Thymus (tissue), 14 donors: ENCODE results near the gene ATXN7. TPM values are rescaled to one million over a fixed set of nuclear protein-coding genes. Genes with fewer than 3 reads are reported as not detected.
A peak's percentile ranks its signal among the peaks of the same experiment; 100 is the strongest.

Experiments
- DNase-seq, 9 donors: peaks; one replicate each; pipeline ENCODE4 v3.0.0-alpha.2; 2013; ENCODE audit warnings: low spot score in 9 of 9, low read depth in 6 of 9, missing footprints in 1 of 9
- H3K27ac ChIP-seq, 2 donors: one replicate each; pipeline ENCODE4 v1.5.1; 2013; ENCODE audit warnings: control low read depth in 1 of 2, low read depth in 1 of 2, low read length in 1 of 2, mild to moderate bottlenecking in 1 of 2, moderate library complexity in 1 of 2
- H3K27me3 ChIP-seq, 2 donors: one replicate each; pipeline ENCODE4 v1.5.1; 2013; ENCODE audit warnings: low read length in 1 of 2; ENCODE audit not compliant: control insufficient read depth in 2 of 2, insufficient read depth in 1 of 2
- H3K36me3 ChIP-seq, 2 donors: one replicate each; pipeline ENCODE4 v1.5.1; 2013; ENCODE audit warnings: low read length in 1 of 2, mild to moderate bottlenecking in 1 of 2, moderate library complexity in 1 of 2; ENCODE audit not compliant: control insufficient read depth in 2 of 2, insufficient read depth in 2 of 2
- H3K4me1 ChIP-seq, 2 donors: one replicate each; pipeline ENCODE4 v1.5.1; 2013; ENCODE audit warnings: low read length in 2 of 2; ENCODE audit not compliant: control insufficient read depth in 2 of 2, insufficient read depth in 2 of 2
- H3K4me3 ChIP-seq, 2 donors: one replicate each; pipeline ENCODE4 v1.5.1; 2013; ENCODE audit warnings: low read length in 2 of 2, control low read depth in 1 of 2, mild to moderate bottlenecking in 1 of 2
- H3K9me3 ChIP-seq, 2 donors: one replicate each; pipeline ENCODE4 v1.5.1; 2013; ENCODE audit warnings: low read length in 1 of 2, mild to moderate bottlenecking in 1 of 2; ENCODE audit not compliant: control insufficient read depth in 2 of 2, insufficient read depth in 1 of 2
- WGBS: extraction: QIAGEN DNeasy Blood & Tissue Kit; methylation state at CpG from one replicate; pipeline ENCODE4 v1.1.7; 2013; 5-methylcytosine and 5-hydroxymethylcytosine counted together
- long read RNA-seq, 10 donors: transcript quantifications; one replicate each; lab custom pipeline, GENCODE V29; 2026
- polyA plus RNA-seq: library from polyadenylated mRNA; stranded (reverse); fragments of 200-250 nt; gene quantifications from one replicate; pipeline ENCODE4 v1.2.3, GENCODE V29; 2013
- total RNA-seq: library from RNA; stranded (reverse); fragments of 120-200 nt; gene quantifications from one replicate; pipeline ENCODE4 v1.2.4, GENCODE V29; 2013
- donor health status: healthy.

Gene ATXN7, protein sequence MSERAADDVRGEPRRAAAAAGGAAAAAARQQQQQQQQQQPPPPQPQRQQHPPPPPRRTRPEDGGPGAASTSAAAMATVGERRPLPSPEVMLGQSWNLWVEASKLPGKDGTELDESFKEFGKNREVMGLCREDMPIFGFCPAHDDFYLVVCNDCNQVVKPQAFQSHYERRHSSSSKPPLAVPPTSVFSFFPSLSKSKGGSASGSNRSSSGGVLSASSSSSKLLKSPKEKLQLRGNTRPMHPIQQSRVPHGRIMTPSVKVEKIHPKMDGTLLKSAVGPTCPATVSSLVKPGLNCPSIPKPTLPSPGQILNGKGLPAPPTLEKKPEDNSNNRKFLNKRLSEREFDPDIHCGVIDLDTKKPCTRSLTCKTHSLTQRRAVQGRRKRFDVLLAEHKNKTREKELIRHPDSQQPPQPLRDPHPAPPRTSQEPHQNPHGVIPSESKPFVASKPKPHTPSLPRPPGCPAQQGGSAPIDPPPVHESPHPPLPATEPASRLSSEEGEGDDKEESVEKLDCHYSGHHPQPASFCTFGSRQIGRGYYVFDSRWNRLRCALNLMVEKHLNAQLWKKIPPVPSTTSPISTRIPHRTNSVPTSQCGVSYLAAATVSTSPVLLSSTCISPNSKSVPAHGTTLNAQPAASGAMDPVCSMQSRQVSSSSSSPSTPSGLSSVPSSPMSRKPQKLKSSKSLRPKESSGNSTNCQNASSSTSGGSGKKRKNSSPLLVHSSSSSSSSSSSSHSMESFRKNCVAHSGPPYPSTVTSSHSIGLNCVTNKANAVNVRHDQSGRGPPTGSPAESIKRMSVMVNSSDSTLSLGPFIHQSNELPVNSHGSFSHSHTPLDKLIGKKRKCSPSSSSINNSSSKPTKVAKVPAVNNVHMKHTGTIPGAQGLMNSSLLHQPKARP
- total RNA-seq (11.8 TPM), polyA plus RNA-seq (7.8 TPM)
- long read RNA-seq, donor 1, partial matches to known transcripts: 0 of 2 reads
- long read RNA-seq, donor 1, other reads (novel, unspliced or antisense): 0 of 2 reads
- long read RNA-seq, donor 2, transcript ATXN7-211 (1 exons, 3,268 nt): major isoform, 16 of 26 reads
- long read RNA-seq, donor 2, partial matches to known transcripts: 6 of 26 reads
- long read RNA-seq, donor 2, other reads (novel, unspliced or antisense): 0 of 26 reads
- long read RNA-seq, donor 3, transcript ATXN7-211 (1 exons, 3,268 nt): major isoform, 10 of 12 reads
- long read RNA-seq, donor 3, partial matches to known transcripts: 0 of 12 reads
- long read RNA-seq, donor 3, other reads (novel, unspliced or antisense): 0 of 12 reads
- long read RNA-seq, donor 4, partial matches to known transcripts: 0 of 3 reads
- long read RNA-seq, donor 4, other reads (novel, unspliced or antisense): 0 of 3 reads
- long read RNA-seq, donor 5, transcript ATXN7-211 (1 exons, 3,268 nt): major isoform, 12 of 14 reads
- long read RNA-seq, donor 5, partial matches to known transcripts: 0 of 14 reads
- long read RNA-seq, donor 5, other reads (novel, unspliced or antisense): 0 of 14 reads
- long read RNA-seq, donor 6, transcript ATXN7-211 (1 exons, 3,268 nt): major isoform, 11 of 16 reads
- long read RNA-seq, donor 6, partial matches to known transcripts: 0 of 16 reads
- long read RNA-seq, donor 6, other reads (novel, unspliced or antisense): 0 of 16 reads
- long read RNA-seq, donor 7, transcript ATXN7-211 (1 exons, 3,268 nt): major isoform, 7 of 10 reads
- long read RNA-seq, donor 7, partial matches to known transcripts: 0 of 10 reads
- long read RNA-seq, donor 7, other reads (novel, unspliced or antisense): 0 of 10 reads
- long read RNA-seq, donor 8, partial matches to known transcripts: 0 of 2 reads
- long read RNA-seq, donor 8, other reads (novel, unspliced or antisense): 0 of 2 reads
- long read RNA-seq, donor 9, partial matches to known transcripts: 0 of 5 reads
- long read RNA-seq, donor 9, other reads (novel, unspliced or antisense): 0 of 5 reads
- long read RNA-seq, donor 10, partial matches to known transcripts: 0 of 2 reads
- long read RNA-seq, donor 10, other reads (novel, unspliced or antisense): 0 of 2 reads

DNA sequence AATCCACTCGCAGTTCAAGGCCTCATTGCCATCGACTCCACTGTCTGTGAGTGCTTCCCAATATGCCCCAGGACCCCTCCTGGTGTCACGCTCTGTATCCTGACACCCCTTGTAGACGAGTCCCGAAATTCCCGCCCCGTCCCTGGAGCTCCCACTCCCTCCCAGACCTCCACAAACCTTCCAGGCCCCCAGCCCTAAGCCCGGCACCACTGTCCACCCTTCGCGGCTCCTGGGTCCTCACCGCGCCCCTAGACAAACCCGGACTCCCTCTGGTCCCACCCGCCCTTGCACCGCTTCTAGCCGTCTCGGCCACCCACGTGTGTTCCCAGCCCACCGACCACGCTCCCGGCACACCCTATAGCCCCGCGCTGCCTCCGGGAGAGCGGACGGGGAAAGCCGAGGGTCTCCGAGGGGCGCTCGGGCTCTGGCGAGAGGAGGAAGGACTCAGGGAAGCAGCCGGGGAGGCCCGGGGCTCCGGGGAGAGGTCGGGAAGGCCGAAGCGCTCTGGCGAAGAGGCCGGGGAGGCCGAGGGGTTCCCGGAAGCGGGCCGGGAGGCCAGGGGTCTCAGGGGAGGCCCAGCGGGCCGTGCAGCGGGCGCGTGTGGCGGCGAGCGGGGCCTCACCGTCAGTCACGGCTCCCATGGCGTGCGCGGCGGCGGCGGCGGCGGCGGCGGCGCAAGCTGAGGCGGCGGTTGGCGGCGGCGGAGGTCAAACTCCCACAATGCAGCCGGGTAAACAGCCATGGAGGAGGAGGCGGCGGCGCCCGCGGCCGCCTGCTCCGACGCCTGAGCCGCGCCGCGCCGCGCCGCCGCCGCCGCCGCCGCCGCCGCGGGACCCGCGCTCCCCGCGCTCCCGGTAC lies at the start of gene ATXN7, which contains the start of gene THOC7:
TSS of gene ATXN7 (plus strand) at position 718 of the 858 bp plus-strand sequence. CDS start 48,732 bp downstream, outside the sequence.
TSS of gene THOC7 (minus strand) at position 656 of the 858 bp plus-strand sequence. CDS start at position 641, 15 bp downstream.
- under 1% methylated on average over 98 of the region's 98 CpGs for WGBS
- Histone ChIP-seq H3K27ac (peak within 1 kb of the TSS; percentile 62 to 86), H3K4me1 (peaks cover 6 to 8% of the 10 kb centered on the region in 2 donors), H3K27me3 (no peaks in the 10 kb centered on the region), H3K9me3 (no peaks in the 10 kb centered on the region), H3K4me3 (peak within 1 kb of the TSS; percentile 76 to 82), H3K36me3 (peaks cover 0 to 8% of the 10 kb centered on the region in 2 donors)
- peak in 6 of 9 donors; percentile 35 to 77 (median 48) for DNase-seq

DNA sequence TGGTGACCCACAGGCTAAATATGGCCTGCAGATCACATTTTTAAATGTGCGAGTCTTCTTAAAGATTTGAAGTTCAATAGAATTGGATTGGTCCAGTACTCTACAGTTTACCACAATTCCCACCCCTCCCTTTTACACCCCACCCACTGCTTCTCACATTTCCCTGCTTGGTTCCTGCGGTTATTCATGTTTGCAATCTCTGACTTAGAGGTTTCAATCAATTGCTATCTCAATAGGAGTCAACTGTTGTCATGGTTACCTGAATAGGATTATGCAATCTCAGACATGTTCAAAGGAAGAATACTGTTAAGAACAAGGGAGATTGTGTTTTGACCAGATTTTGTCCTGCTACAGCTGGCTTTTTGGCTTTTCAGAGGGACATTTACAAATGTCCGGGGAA lies 49.4 kb upstream of the ATXN7 start:
- no peaks in the 10 kb centered on the region for H3K27me3 ChIP-seq
- H3K4me1 ChIP-seq: no peaks in the 10 kb centered on the region
- 95% methylated on average over 3 of the region's 3 CpGs for WGBS
- no peaks in the 10 kb centered on the region for H3K36me3 ChIP-seq
- H3K4me3 ChIP-seq: no peak overlapping the region
- no peaks in the 10 kb centered on the region for H3K9me3 ChIP-seq
- DNase-seq: no peak
- no peak overlapping the region for H3K27ac ChIP-seq

DNA sequence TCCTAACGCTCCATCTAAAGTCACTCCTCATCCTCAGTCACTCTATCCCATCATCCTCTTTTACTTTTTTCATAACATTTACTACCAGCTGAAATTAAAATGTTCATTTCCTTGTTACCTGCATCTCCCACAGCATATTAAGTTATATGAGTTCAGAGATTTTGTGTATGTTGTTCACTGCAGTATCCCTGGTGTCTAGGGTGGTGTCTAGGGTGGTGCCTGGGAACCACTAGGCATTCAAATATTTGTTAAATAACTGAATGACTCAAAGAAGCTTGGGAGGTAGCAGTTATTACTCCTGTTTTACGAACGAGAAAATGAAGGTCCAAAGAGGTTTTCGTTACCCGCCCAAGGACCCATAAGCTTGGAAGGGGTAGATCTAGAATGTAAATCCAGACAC lies 46.4 kb upstream of the ATXN7 start:
- WGBS: 98% methylated on average over 5 of the region's 5 CpGs
- no peak overlapping the region for H3K27ac ChIP-seq
- H3K9me3 ChIP-seq: no peaks in the 10 kb centered on the region
- H3K4me1 ChIP-seq: no peaks in the 10 kb centered on the region
- H3K36me3 ChIP-seq: no peaks in the 10 kb centered on the region
- no peak for DNase-seq
- H3K27me3 ChIP-seq: no peaks in the 10 kb centered on the region
- no peak overlapping the region for H3K4me3 ChIP-seq

DNA sequence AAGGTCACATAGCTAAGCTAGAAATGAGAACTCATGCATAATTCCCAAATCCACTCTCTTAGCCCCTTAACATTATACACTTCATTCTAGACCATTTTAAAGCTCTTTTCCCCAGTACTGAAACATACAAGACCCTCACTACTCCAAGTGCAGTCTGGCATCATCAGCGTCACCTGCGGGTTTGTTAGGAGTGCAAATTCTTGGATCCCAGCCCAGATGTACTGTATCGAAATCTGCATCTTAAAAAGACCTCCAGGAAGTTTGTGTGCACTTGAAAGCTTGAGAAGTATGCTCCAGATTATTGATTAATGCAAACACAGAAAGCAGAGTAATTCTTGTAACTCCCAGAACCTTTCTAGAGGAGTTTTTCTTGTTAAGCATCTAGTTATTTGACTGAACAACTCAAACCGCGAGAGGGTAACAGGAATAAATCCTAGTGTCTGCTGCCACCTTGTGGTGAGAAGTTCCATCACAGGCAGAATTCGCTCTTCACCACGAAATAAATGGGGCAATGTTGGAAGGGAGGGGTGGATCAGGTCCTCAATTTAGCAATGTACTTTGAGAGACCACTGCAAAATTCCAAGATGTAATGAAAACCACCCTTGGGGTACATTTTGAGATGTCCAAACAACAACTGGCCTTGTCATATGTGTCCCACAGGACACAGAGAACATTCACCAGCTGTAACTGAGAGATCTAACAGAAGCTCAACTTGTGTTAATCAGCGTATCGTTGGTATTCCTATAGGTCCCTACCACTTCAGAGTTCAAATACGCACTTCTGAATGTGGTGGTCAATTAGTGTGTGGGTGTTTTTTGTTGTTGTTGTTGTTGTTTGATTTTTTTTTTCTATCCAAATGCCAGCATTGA lies 45.2 kb upstream of the ATXN7 start:
- 56% methylated on average over 10 of the region's 10 CpGs for WGBS
- Histone ChIP-seq H3K4me3 (no peak overlapping the region), H3K4me1 (no peaks in the 10 kb centered on the region), H3K27ac (no peak overlapping the region), H3K27me3 (no peaks in the 10 kb centered on the region), H3K9me3 (no peaks in the 10 kb centered on the region), H3K36me3 (no peaks in the 10 kb centered on the region)
- peak; percentile 16 to 74 (median 50) for DNase-seq

DNA sequence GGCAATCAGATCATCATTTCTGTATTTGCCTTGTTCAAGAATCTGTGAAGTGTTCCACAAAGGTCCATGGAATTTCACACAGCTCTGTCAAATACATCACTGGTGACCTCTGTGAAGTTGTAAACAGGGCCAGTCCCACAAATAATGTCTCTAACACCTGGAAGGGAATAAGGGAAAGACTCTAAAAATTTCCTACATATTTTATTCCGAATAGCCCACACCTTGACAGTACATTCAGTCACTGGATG lies 44.6 kb upstream of the ATXN7 start, which contains the start of gene C3orf49:
TSS of gene C3orf49 (plus strand) at position 149 of the 248 bp plus-strand sequence. CDS start 173 bp downstream, outside the sequence.
- H3K4me1 ChIP-seq: no peaks in the 10 kb centered on the region
- 100% methylated on average over 1 of the region's 1 CpG for WGBS

DNA sequence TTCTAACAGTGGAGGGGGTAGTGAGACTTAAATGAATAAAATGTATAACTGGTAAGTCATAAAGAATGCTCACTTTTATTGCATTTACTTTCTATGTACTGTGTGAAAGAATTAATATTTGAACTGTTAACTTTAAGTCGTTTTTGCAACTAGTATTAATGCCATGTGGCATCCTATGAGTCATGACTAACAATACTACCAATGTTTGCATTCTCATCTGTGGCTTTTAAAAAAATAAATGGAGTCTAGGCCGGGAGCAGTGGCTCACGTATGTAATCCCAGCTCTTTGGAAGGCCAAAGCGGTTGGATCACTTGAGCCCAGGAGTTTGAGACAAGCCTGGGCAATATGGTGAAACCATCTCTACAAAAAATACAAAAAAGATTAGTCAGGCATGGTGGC lies 39.4 kb upstream of the ATXN7 start:
- WGBS: 97% methylated on average over 4 of the region's 4 CpGs
- Histone ChIP-seq H3K27ac (no peak overlapping the region), H3K4me1 (no peaks in the 10 kb centered on the region), H3K9me3 (no peaks in the 10 kb centered on the region), H3K36me3 (no peaks in the 10 kb centered on the region), H3K27me3 (no peaks in the 10 kb centered on the region), H3K4me3 (no peak overlapping the region)
- no peak for DNase-seq

More for the DNA sequence above, 44.6 kb upstream of the ATXN7 start, which contains the start of gene C3orf49:
- H3K27ac ChIP-seq: no peak within 1 kb of the TSS
- H3K27me3 ChIP-seq: no peaks in the 10 kb centered on the region
- no peaks in the 10 kb centered on the region for H3K9me3 ChIP-seq
- H3K36me3 ChIP-seq: no peaks in the 10 kb centered on the region
- no peak within 1 kb of the TSS for H3K4me3 ChIP-seq
- no peak for DNase-seq

DNA sequence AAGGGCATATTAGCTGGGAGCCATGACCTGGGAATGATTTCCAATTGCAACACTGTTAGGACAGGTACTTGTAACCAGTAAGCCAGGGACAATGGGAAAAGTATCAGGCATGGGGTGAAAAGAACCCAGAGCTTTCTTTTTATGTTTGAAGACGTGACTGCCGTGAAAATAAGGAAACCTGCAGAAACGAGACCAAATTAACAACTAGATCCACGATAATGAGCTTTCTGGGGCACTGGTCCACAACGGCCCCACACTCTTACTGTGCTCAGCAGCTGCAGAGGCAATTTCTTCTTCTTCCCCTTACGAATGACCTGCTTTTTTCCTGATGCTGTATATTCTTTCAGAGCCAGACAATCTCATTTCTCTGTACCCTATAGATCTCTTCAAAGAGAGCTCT lies 33.1 kb upstream of the ATXN7 start:
- Histone ChIP-seq H3K36me3 (peaks cover 0 to 15% of the 10 kb centered on the region in 2 donors), H3K27me3 (no peaks in the 10 kb centered on the region), H3K9me3 (no peaks in the 10 kb centered on the region), H3K4me3 (no peak overlapping the region), H3K4me1 (no peaks in the 10 kb centered on the region), H3K27ac (no peak overlapping the region)
- DNase-seq: no peak
- 98% methylated on average over 6 of the region's 6 CpGs for WGBS
